ENCODE measurements around the gene CYFIP2. TPM values are rescaled to one million over a fixed set of nuclear protein-coding genes. Genes with fewer than 3 reads are reported as not detected.

CYFIP2 gene
- total and polyA plus RNA-seq, 2 donors from 2014 or later = 128 to 217 TPM

DNA sequence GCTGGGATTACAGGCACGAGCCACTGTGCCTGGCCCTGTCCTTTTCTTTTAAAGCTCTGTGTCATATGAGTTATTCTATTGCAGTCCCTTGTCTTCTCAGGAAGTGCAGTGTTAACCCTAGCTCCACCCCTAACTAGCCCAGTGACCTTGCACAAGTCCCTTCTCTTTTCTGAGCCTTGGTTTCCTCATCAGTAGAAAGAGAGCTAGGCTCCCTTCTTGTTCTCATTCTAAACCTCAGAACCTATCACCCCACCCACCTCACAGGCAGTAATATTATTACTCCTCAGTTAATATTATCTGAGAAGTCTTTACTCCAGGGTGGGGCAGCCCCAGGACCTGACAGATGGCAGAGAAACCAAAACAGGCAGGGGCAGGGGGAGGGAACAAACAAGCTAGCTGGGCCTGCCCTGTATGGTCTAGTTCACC lies 7.2 kb downstream of the CYFIP2 start:
- peaks cover 0 to 15% (median 12%) of the 10 kb centered on the region in 3 donors for H3K4me1 ChIP-seq (ENCODE audit: control insufficient read depth in 2 of 3, insufficient read depth in 2 of 3, low read depth in 1 of 3, low read length in 3 of 3)
- H3K36me3 ChIP-seq (ENCODE audit: control insufficient read depth in 2 of 3, insufficient read depth in 3 of 3, low read length in 3 of 3) = no peaks in the 10 kb centered on the region
- H3K9ac ChIP-seq (ENCODE audit: low read length in 3 of 3) = no peak overlapping the region
- no peaks in the 10 kb centered on the region for H3K9me3 ChIP-seq (ENCODE audit: control insufficient read depth in 2 of 3, insufficient read depth in 1 of 3, low read length in 3 of 3)
- TF ChIP-seq, protein P1, sequence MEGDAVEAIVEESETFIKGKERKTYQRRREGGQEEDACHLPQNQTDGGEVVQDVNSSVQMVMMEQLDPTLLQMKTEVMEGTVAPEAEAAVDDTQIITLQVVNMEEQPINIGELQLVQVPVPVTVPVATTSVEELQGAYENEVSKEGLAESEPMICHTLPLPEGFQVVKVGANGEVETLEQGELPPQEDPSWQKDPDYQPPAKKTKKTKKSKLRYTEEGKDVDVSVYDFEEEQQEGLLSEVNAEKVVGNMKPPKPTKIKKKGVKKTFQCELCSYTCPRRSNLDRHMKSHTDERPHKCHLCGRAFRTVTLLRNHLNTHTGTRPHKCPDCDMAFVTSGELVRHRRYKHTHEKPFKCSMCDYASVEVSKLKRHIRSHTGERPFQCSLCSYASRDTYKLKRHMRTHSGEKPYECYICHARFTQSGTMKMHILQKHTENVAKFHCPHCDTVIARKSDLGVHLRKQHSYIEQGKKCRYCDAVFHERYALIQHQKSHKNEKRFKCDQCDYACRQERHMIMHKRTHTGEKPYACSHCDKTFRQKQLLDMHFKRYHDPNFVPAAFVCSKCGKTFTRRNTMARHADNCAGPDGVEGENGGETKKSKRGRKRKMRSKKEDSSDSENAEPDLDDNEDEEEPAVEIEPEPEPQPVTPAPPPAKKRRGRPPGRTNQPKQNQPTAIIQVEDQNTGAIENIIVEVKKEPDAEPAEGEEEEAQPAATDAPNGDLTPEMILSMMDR (IDR thresholded peaks at IDR 0.05; ENCODE audit: borderline replicate concordance, extremely low read depth, insufficient read depth) = no peak
- no peaks in the 10 kb centered on the region for H3K27me3 ChIP-seq (ENCODE audit: control insufficient read depth, insufficient read depth, low read length)
- FAIRE-seq (no peak), DNase-seq (no peak)
- intact Hi-C loops (cut with DNase I) = no loop called here
- H3K4me3 ChIP-seq (ENCODE audit: low read length in 3 of 3) = no peak overlapping the region
- H3K27ac ChIP-seq (ENCODE audit: low read depth in 2 of 2, low read length in 2 of 2) = no peak overlapping the region

DNA sequence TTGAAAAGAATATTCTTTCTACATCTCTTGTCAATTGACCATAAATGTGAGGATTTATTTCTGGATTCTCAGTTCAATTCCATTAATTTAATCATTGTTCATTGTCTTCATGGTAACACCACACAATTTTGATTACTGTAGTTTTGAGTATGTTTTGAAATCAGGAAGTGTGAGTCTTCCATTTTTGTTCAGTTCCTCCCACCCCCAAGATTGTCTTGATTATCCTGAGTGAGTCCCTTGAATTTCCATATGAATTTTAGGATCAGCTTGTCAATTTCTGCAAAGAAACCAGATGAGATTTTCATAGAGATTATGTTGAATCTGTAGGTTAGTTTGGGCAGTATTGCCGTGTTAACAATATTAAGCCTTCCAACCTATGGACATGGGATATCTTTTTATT lies 9.5 kb downstream of the CYFIP2 start:
- DNase-seq (no peak), FAIRE-seq (no peak)
- Histone ChIP-seq H3K4me1 (ENCODE audit: control insufficient read depth in 2 of 3, insufficient read depth in 2 of 3, low read depth in 1 of 3, low read length in 3 of 3) (peaks cover 0 to 12% (median 7%) of the 10 kb centered on the region in 3 donors), H3K36me3 (ENCODE audit: control insufficient read depth in 2 of 3, insufficient read depth in 3 of 3, low read length in 3 of 3) (no peaks in the 10 kb centered on the region), H3K9me3 (ENCODE audit: control insufficient read depth in 2 of 3, insufficient read depth in 1 of 3, low read length in 3 of 3) (no peaks in the 10 kb centered on the region), H3K9ac (ENCODE audit: low read length in 3 of 3) (no peak overlapping the region), H3K27me3 (ENCODE audit: control insufficient read depth, insufficient read depth, low read length) (no peaks in the 10 kb centered on the region), H3K27ac (ENCODE audit: low read depth in 2 of 2, low read length in 2 of 2) (no peak overlapping the region), H3K4me3 (ENCODE audit: low read length in 3 of 3) (no peak overlapping the region)
- TF ChIP-seq, protein P1 (IDR thresholded peaks at IDR 0.05; ENCODE audit: borderline replicate concordance, extremely low read depth, insufficient read depth) = no peak
- intact Hi-C loops (cut with DNase I) = no loop called here

GRCh38 chr5:157278319-157279037 lies 12.6 kb downstream of the CYFIP2 start:
- H3K27me3 ChIP-seq (ENCODE audit: control insufficient read depth, insufficient read depth, low read length) = no peaks in the 10 kb centered on the region
- TF ChIP-seq, protein P1 (IDR thresholded peaks at IDR 0.05; ENCODE audit: borderline replicate concordance, extremely low read depth, insufficient read depth) = no peak
- DNase-seq (no peak), FAIRE-seq (no peak)
- H3K4me1 ChIP-seq (ENCODE audit: control insufficient read depth in 2 of 3, insufficient read depth in 2 of 3, low read depth in 1 of 3, low read length in 3 of 3) = peaks cover 0 to 15% (median 10%) of the 10 kb centered on the region in 3 donors
- H3K9me3 ChIP-seq (ENCODE audit: control insufficient read depth in 2 of 3, insufficient read depth in 1 of 3, low read length in 3 of 3) = no peaks in the 10 kb centered on the region
- H3K27ac ChIP-seq (ENCODE audit: low read depth in 2 of 2, low read length in 2 of 2) = no peak overlapping the region
- intact Hi-C loops (cut with DNase I) = no loop called here
- H3K9ac ChIP-seq (ENCODE audit: low read length in 3 of 3) = no peak overlapping the region
- H3K36me3 ChIP-seq (ENCODE audit: control insufficient read depth in 2 of 3, insufficient read depth in 3 of 3, low read length in 3 of 3) = no peaks in the 10 kb centered on the region
- H3K4me3 ChIP-seq (ENCODE audit: low read length in 3 of 3) = no peak overlapping the region

All from kidney (tissue), 14 donors.